ENCODE results near the gene LRRC36. TPM values are rescaled to one million over a fixed set of nuclear protein-coding genes. Genes with fewer than 3 reads are reported as not detected.
A peak's percentile ranks its signal among the peaks of the same experiment; 100 is the strongest.

Gene LRRC36
- total and polyA plus RNA-seq, 9 of the 15 experiments (the other 6 are each of a cell fraction or from before 2014, with no cell fraction given) = 0.09 to 0.40 (median 0.17) TPM; not detected in 1

DNA sequence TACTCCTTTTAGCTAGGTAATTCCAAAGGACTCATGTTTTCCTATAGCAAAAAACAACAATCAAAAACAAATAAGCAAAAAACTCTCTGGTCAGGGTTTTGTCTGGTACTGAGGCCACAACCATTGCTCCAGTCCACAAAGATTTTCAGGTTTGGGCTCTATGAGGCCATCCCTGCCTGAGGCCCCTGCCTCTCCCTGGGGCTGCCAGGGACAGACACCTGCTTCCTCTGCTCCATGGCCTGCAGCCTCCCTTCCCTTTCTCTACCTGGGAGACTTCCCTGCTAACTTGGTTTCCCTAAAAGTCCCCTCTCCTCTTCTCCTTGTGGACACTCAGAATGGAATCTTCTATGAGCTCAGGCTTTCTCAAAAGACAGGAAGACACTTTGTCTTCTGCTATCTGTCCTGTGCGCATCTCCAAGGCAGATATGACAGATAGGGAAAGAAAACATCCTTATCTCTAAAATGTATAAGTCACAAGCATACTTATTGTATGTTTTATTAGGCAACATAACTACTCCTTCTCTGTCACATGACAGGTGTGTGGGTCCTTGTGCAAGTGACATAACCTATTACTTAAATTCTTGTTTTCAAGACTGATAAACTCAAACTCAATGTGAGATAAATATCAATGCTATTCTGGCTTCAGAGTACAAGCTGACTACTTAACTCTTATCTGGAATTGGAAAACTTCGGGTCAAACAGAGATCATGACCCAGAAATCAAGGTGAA lies 90.9 kb downstream of the LRRC36 start:
- TF ChIP-seq MBD2 (IDR thresholded peaks at IDR 0.05; ENCODE audit: borderline replicate concordance, low read depth) (no peak), ZNF224 (CRISPR knock-in tag; IDR thresholded peaks at IDR 0.05) (no peak), TFE3 (CRISPR knock-in tag; IDR thresholded peaks at IDR 0.05) (peak; percentile 51; the same call in 1 of the 2 replicates), ERF (CRISPR knock-in tag; IDR thresholded peaks at IDR 0.05) (no peak)
- 0% methylated on average over 2 of the region's 2 CpGs for WGBS (ENCODE audit: insufficient coverage, low coverage, missing lambda C conversion rate)
- Histone ChIP-seq H3K4me1 (replicated peaks in 1 of 2; ENCODE audit: control insufficient read depth in 2 of 2, insufficient read depth in 2 of 2, low read length in 2 of 2) (peaks cover 0 to 9% of the 10 kb centered on the region in 2 experiments; a peak in 3 of 5 replicates), H2AFZ (ENCODE audit: low read depth, low read length) (no peak overlapping the region), H3K9ac (ENCODE audit: insufficient read depth in 1 of 2, low read depth in 2 of 2, low read length in 2 of 2) (0 out of 4 replicates have a peak overlapping the region, but pooled peaks of 1 of the 2 experiments have one; percentile 21), H3K9me1 (ENCODE audit: control insufficient read depth, insufficient read depth, low read length) (no peaks in the 10 kb centered on the region), H3K9me3 (replicated peaks; ENCODE audit: control insufficient read depth, insufficient read depth, low read depth, low read length) (no peaks in the 10 kb centered on the region), H3K4me2 (ENCODE audit: insufficient read depth, low read length) (no peak overlapping the region), H3K27ac (ENCODE audit: extremely low read depth, low read depth, low read length) (no peak overlapping the region), H3K27me3 (ENCODE audit: control insufficient read depth in 2 of 2, insufficient read depth in 2 of 2, low read length in 2 of 2) (peaks cover 32 to 52% of the 10 kb centered on the region in 2 experiments), H3K4me3 (no peak overlapping the region), H3K36me3 (ENCODE audit: control insufficient read depth, insufficient read depth, low read length) (no peaks in the 10 kb centered on the region), H4K20me1 (replicated peaks; ENCODE audit: control insufficient read depth, insufficient read depth, low read length) (no peaks in the 10 kb centered on the region; the same call in 1 of the 2 replicates), H3K79me2 (ENCODE audit: control insufficient read depth, insufficient read depth, low read length) (no peaks in the 10 kb centered on the region)
- FAIRE-seq = no peak
- ChIA-PET POLR2A (interaction anchor here (1.0 to 2.4 kb wide), 3 partner anchors 10 to 16 kb away, joined by 3 to 12 read pairs (median 4); no protein-coding TSS in a partner anchor), CTCF (ENCODE audit: low intra/inter-chr PET ratio) (interaction anchor here (1.6 kb wide), 1 partner anchor 138 kb away, joined by 7 read pairs; the partner anchor contains the start of gene PLEKHG4)
- no peak for ATAC-seq
- intact Hi-C loops (cut with micrococcal nuclease) (loop anchor here (10.0 kb wide), 1 partner anchor 53 kb away; no protein-coding TSS in a partner anchor), in situ Hi-C loops (cut with MboI) (loop anchor here (25.0 kb wide), 1 partner anchor 455 kb away; the partner anchor contains the start of gene CES3)
- BruUV-seq (replicated peaks) = no TSS peak
- no peak for DNase-seq (ENCODE audit: extremely low read depth in 1 of 4, low spot score in 3 of 4)

Measured in K562 (cell line).